Parathyroid adenoma (tissue), 2 donors: Measurements from ENCODE around the gene ASB9.
A peak's percentile ranks its signal among the peaks of the same experiment; 100 is the strongest.

Experiments used
- H2AFZ ChIP-seq: fragments of 300-600 bp; sonication (generic); one replicate; pipeline ENCODE4 v1.7.0; 2017; ENCODE audit warnings: antibody characterized with exemption, mild to moderate bottlenecking
- H3K27ac ChIP-seq: fragments of 300-600 bp; sonication (generic); one replicate; pipeline ENCODE4 v1.7.0; 2017
- H3K27me3 ChIP-seq: fragments of 300-600 bp; sonication (generic); one replicate; pipeline ENCODE4 v1.7.0; 2017; ENCODE audit warnings: low read length; ENCODE audit not compliant: control insufficient read depth, insufficient read depth
- H3K36me3 ChIP-seq: fragments of 300-600 bp; sonication (generic); one replicate; pipeline ENCODE4 v1.7.0; 2017; ENCODE audit warnings: low read length; ENCODE audit not compliant: control insufficient read depth, insufficient read depth
- H3K4me1 ChIP-seq: fragments of 300-600 bp; sonication (generic); one replicate; pipeline ENCODE4 v1.7.0; 2017; ENCODE audit warnings: control low read depth
- H3K4me2 ChIP-seq: fragments of 300-600 bp; sonication (generic); one replicate; pipeline ENCODE4 v1.7.0; 2017; ENCODE audit warnings: low read length
- H3K4me3 ChIP-seq: fragments of 300-600 bp; sonication (generic); one replicate; pipeline ENCODE4 v1.7.0; 2017; ENCODE audit warnings: low read depth, low read length
- H3K79me2 ChIP-seq: fragments of 300-600 bp; sonication (generic); one replicate; pipeline ENCODE4 v1.7.0; 2017; ENCODE audit warnings: control low read depth
- H3K9ac ChIP-seq: fragments of 300-600 bp; sonication (generic); one replicate; pipeline ENCODE4 v1.7.0; 2017; ENCODE audit warnings: mild to moderate bottlenecking
- H3K9me3 ChIP-seq: fragments of 300-600 bp; sonication (generic); one replicate; pipeline ENCODE4 v1.7.0; 2017; ENCODE audit warnings: low read length; ENCODE audit not compliant: control insufficient read depth
- TF ChIP-seq, protein P1 (sequence below): fragments of 300-600 bp; sonication (generic); IDR thresholded peaks from one replicate; pipeline ENCODE4 v1.7.0; 2017; ENCODE audit warnings: antibody characterized with exemption, mild to moderate bottlenecking
- donor health status: primary hyperparathyroidism.

The ASB9 gene

DNA sequence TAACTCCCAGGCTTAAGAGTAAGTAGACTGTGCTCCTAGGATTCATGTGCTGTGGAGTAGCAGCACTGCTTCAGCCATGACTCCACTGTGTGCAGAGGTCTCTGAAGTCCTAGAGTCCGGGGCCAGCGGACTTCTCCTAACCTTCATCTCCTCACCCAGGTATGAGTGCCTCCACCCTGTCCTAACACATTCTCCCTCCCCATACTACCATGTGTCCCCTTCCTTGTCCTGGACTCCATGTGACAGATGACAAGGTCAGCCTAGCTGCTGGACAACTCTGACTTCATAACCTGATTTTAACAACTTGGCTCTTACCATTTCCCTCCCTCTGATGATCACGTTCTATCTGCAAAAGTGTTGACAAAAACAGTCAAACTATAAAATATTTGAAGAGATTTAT, 28.9 kb upstream of the ASB9 start:
- Histone ChIP-seq H3K9me3 (no peaks in the 10 kb centered on the region), H2AFZ (no peak overlapping the region), H3K79me2 (no peaks in the 10 kb centered on the region), H3K4me1 (no peaks in the 10 kb centered on the region), H3K9ac (no peak overlapping the region), H3K4me2 (no peak overlapping the region), H3K36me3 (no peaks in the 10 kb centered on the region), H3K27me3 (no peaks in the 10 kb centered on the region), H3K27ac (peak overlapping the region; percentile 61), H3K4me3 (no peak overlapping the region)
- TF ChIP-seq, protein P1, sequence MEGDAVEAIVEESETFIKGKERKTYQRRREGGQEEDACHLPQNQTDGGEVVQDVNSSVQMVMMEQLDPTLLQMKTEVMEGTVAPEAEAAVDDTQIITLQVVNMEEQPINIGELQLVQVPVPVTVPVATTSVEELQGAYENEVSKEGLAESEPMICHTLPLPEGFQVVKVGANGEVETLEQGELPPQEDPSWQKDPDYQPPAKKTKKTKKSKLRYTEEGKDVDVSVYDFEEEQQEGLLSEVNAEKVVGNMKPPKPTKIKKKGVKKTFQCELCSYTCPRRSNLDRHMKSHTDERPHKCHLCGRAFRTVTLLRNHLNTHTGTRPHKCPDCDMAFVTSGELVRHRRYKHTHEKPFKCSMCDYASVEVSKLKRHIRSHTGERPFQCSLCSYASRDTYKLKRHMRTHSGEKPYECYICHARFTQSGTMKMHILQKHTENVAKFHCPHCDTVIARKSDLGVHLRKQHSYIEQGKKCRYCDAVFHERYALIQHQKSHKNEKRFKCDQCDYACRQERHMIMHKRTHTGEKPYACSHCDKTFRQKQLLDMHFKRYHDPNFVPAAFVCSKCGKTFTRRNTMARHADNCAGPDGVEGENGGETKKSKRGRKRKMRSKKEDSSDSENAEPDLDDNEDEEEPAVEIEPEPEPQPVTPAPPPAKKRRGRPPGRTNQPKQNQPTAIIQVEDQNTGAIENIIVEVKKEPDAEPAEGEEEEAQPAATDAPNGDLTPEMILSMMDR = no peak

DNA sequence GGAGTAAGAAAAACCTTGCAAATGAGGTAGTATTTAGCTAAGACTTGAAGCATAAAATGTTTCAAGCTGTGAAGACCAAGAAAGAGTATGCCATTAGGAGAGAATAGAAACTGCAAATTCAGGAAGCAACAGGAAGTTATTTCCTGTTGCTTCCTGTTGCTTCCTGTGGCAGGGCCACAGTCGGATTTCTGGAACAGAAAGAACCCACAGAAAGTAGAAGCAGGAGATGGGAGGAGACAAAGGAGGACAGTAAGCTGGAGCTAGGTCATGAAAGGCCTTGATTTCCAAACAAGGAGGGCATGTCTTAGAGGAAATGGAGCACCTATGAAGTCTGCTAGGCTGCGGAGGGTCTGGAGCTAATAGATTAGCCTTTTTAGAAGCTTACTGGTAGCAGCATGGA, 28.3 kb upstream of the ASB9 start:
- Histone ChIP-seq H3K4me1 (no peaks in the 10 kb centered on the region), H3K36me3 (no peaks in the 10 kb centered on the region), H3K27ac (peak overlapping the region; percentile 61), H3K4me2 (no peak overlapping the region), H3K79me2 (no peaks in the 10 kb centered on the region), H3K9me3 (no peaks in the 10 kb centered on the region), H3K4me3 (no peak overlapping the region), H3K27me3 (no peaks in the 10 kb centered on the region), H2AFZ (no peak overlapping the region), H3K9ac (no peak overlapping the region)
- TF ChIP-seq, protein P1 = no peak

GRCh38 chrX:15293451-15293850, 23.6 kb upstream of the ASB9 start:
- Histone ChIP-seq H2AFZ (no peak overlapping the region), H3K36me3 (no peaks in the 10 kb centered on the region), H3K4me1 (no peaks in the 10 kb centered on the region), H3K79me2 (no peaks in the 10 kb centered on the region), H3K9ac (no peak overlapping the region), H3K9me3 (no peaks in the 10 kb centered on the region), H3K27ac (no peak overlapping the region), H3K4me3 (no peak overlapping the region), H3K27me3 (no peaks in the 10 kb centered on the region), H3K4me2 (no peak overlapping the region)
- TF ChIP-seq, protein P1 = no peak

GRCh38 chrX:15292861-15293260, 23.0 kb upstream of the ASB9 start:
- H3K9me3 ChIP-seq = no peaks in the 10 kb centered on the region
- TF ChIP-seq, protein P1 = no peak
- no peaks in the 10 kb centered on the region for H3K27me3 ChIP-seq
- no peaks in the 10 kb centered on the region for H3K79me2 ChIP-seq
- no peak overlapping the region for H3K4me3 ChIP-seq
- H3K4me1 ChIP-seq = no peaks in the 10 kb centered on the region
- no peak overlapping the region for H2AFZ ChIP-seq
- no peak overlapping the region for H3K4me2 ChIP-seq
- no peaks in the 10 kb centered on the region for H3K36me3 ChIP-seq
- H3K27ac ChIP-seq = no peak overlapping the region
- no peak overlapping the region for H3K9ac ChIP-seq

DNA sequence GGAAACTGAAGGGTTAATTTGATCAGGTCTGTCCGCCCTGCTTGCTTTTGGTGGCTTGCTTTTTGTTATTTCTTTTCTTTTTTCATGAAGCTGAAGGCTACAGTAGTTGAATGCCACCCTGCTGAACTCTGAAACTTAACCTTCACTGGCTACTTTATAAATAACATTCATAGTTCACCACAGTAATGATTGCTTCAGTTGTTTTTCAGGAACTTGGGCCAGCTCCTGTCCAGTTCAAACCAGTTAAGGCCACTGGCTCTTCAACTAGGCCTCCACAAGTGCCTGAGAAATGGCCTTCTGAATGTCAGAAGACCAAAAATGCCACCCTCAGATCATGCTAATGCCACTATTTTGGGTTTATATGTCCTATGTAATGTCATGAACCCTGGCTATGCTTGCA, 7.7 kb upstream of the ASB9 start:
- Histone ChIP-seq H3K36me3 (no peaks in the 10 kb centered on the region), H3K9ac (no peak overlapping the region), H3K27me3 (no peaks in the 10 kb centered on the region), H3K4me2 (no peak overlapping the region), H3K9me3 (no peaks in the 10 kb centered on the region), H3K4me1 (no peaks in the 10 kb centered on the region), H3K27ac (no peak overlapping the region), H3K4me3 (no peak overlapping the region), H3K79me2 (no peaks in the 10 kb centered on the region), H2AFZ (no peak overlapping the region)
- TF ChIP-seq, protein P1 = no peak
